IMR-90 (cell line): ENCODE data around the gene ZP3. TPM values are rescaled to one million over a fixed set of nuclear protein-coding genes. Genes with fewer than 3 reads are reported as not detected.

Experiments
- ATAC-seq: fragments of 200-7000 bp; cut with Tn5 transposase; 2 replicates; pipeline ENCODE4 v1.9.1; 2020; ENCODE audit warnings: low read depth, mild to moderate bottlenecking, moderate library complexity
- BruUV-seq: library from RNA; stranded (reverse); fragments of 400-500 nt; replicated peaks from 2 replicates; lab custom pipeline; 2021; lab: Mats Ljungman, UMichigan
- CTCF ChIA-PET: fragments of 300-600 bp; formaldehyde crosslinking; extraction: SDS; loops from one replicate; lab custom pipeline; 2021; ENCODE audit warnings: antibody characterized with exemption; lab: Yijun Ruan, JAX
- POLR2A ChIA-PET: fragments of 300-600 bp; sonication (Branson Sonifier 250); formaldehyde crosslinking; loops from one replicate; lab custom pipeline; 2022; ENCODE audit warnings: antibody characterized with exemption; ENCODE audit not compliant: unreplicated experiment; lab: Charles Lee
- DNase-seq: peaks from one replicate; pipeline ENCODE4 v3.0.0; 2013
- H2AFZ ChIP-seq: replicated peaks from 2 replicates; pipeline ENCODE3; 2013; ENCODE audit warnings: low read length, mild to moderate bottlenecking; ENCODE audit not compliant: poor library complexity
- H2AK5ac ChIP-seq: 2 replicates; pipeline ENCODE4 v1.6.1; 2013; ENCODE audit warnings: low read depth, low read length, inconsistent platforms
- H2AK9ac ChIP-seq: replicated peaks from 2 replicates; pipeline ENCODE3; 2013; ENCODE audit warnings: mild to moderate bottlenecking, low read depth, low read length, moderate library complexity; ENCODE audit not compliant: poor library complexity
- H2BK120ac ChIP-seq: 2 replicates; pipeline ENCODE4 v1.6.1; 2013; ENCODE audit warnings: low read depth, low read length, inconsistent platforms
- H2BK15ac ChIP-seq: 3 replicates; pipeline ENCODE4 v1.6.1; 2013; ENCODE audit warnings: low read depth, low read length, inconsistent platforms
- H2BK20ac ChIP-seq: 2 replicates; pipeline ENCODE4 v1.6.1; 2013; ENCODE audit warnings: low read depth, mild to moderate bottlenecking, inconsistent platforms, low read length, moderate library complexity
- H2BK5ac ChIP-seq: 2 replicates; pipeline ENCODE4 v1.6.1; 2013; ENCODE audit warnings: mild to moderate bottlenecking, low read depth, low read length, inconsistent platforms; ENCODE audit not compliant: poor library complexity, severe bottlenecking
- H3K14ac ChIP-seq: replicated peaks from 2 replicates; pipeline ENCODE4 v1.6.1; 2013; ENCODE audit warnings: low read depth, low read length, inconsistent platforms
- H3K18ac ChIP-seq: 2 replicates; pipeline ENCODE4 v1.6.1; 2013; ENCODE audit warnings: low read depth, low read length, control low read depth
- H3K23ac ChIP-seq: 2 replicates; pipeline ENCODE4 v1.6.1; 2013; ENCODE audit warnings: low read depth, low read length, inconsistent platforms
- H3K27ac ChIP-seq: 2 replicates; pipeline ENCODE4 v1.5.1; 2013; ENCODE audit warnings: mild to moderate bottlenecking, control low read depth, low read length; ENCODE audit not compliant: insufficient read depth
- H3K27me3 ChIP-seq: 2 replicates; pipeline ENCODE4 v1.6.1; 2013; ENCODE audit warnings: low read length; ENCODE audit not compliant: control insufficient read depth, insufficient read depth
- H3K36me3 ChIP-seq: 2 replicates; pipeline ENCODE4 v1.6.1; 2013; ENCODE audit warnings: low read length, mixed read lengths; ENCODE audit not compliant: control insufficient read depth, insufficient read depth
- H3K4ac ChIP-seq: 2 replicates; pipeline ENCODE4 v1.6.1; 2013; ENCODE audit warnings: low read depth, low read length, inconsistent platforms
- H3K4me1 ChIP-seq: 2 replicates; pipeline ENCODE4 v1.6.1; 2013; ENCODE audit warnings: low read length, mixed read lengths; ENCODE audit not compliant: control insufficient read depth, insufficient read depth
- H3K4me2 ChIP-seq: 2 replicates; pipeline ENCODE4 v1.6.1; 2013; ENCODE audit warnings: low read depth, mild to moderate bottlenecking, control low read depth, low read length, moderate library complexity
- H3K4me3 ChIP-seq: 2 replicates; pipeline ENCODE4 v1.5.1; 2013; ENCODE audit warnings: low read depth, mild to moderate bottlenecking, control low read depth, low read length, moderate library complexity; ENCODE audit not compliant: insufficient read depth
- H3K56ac ChIP-seq: 2 replicates; pipeline ENCODE4 v1.6.1; 2013; ENCODE audit warnings: low read length, inconsistent platforms; ENCODE audit not compliant: insufficient read depth; ENCODE audit errors: extremely low read depth
- H3K79me1 ChIP-seq, 2 experiments: 2 replicates each; pipeline ENCODE4 v1.6.1; 2013; ENCODE audit warnings: low read length in 2 of 2, inconsistent platforms in 1 of 2, low read depth in 1 of 2
- H3K9ac ChIP-seq: 2 replicates; pipeline ENCODE4 v1.6.1; 2013; ENCODE audit warnings: low read depth, low read length, control low read depth
- H3K9me1 ChIP-seq: 2 replicates; pipeline ENCODE4 v1.6.1; 2013; ENCODE audit warnings: low read length, inconsistent platforms; ENCODE audit not compliant: insufficient read depth
- H3K9me3 ChIP-seq: 2 replicates; pipeline ENCODE4 v1.6.1; 2013; ENCODE audit warnings: low read length; ENCODE audit not compliant: control insufficient read depth, insufficient read depth
- H4K20me1 ChIP-seq: 2 replicates; pipeline ENCODE4 v1.6.1; 2013; ENCODE audit warnings: low read length, inconsistent platforms; ENCODE audit not compliant: insufficient read depth
- H4K5ac ChIP-seq: 2 replicates; pipeline ENCODE4 v1.6.1; 2013; ENCODE audit warnings: mild to moderate bottlenecking, low read depth, low read length, control low read depth
- H4K8ac ChIP-seq, 2 experiments: 2 replicates each; pipeline ENCODE4 v1.6.1; 2013; ENCODE audit warnings: low read depth in 2 of 2, low read length in 2 of 2, control low read depth in 1 of 2, inconsistent platforms in 1 of 2
- H4K91ac ChIP-seq: 2 replicates; pipeline ENCODE4 v1.6.1; 2013; ENCODE audit warnings: low read depth, low read length, inconsistent platforms; ENCODE audit not compliant: insufficient read depth
- BHLHE40 ChIP-seq: fragments of 150-350 bp; IDR thresholded peaks from 2 replicates; pipeline ENCODE4 v1.6.1; 2016; ENCODE audit warnings: mild to moderate bottlenecking, low read depth, low read length
- CTCF ChIP-seq: conservative IDR thresholded peaks from 2 replicates; pipeline ENCODE4 v1.5.1; 2012; ENCODE audit warnings: mild to moderate bottlenecking, low read depth, low read length, improper control_type of control experiment
- ELK1 ChIP-seq: fragments of 150-350 bp; IDR thresholded peaks from 2 replicates; pipeline ENCODE4 v1.6.1; 2016; ENCODE audit warnings: low read depth, mild to moderate bottlenecking, low read length, moderate library complexity, borderline replicate concordance
- MAFK ChIP-seq: IDR thresholded peaks from 2 replicates; pipeline ENCODE4 v1.6.1; 2012; ENCODE audit warnings: low read depth, low read length, improper control_type of control experiment
- MXI1 ChIP-seq: IDR thresholded peaks from 2 replicates; pipeline ENCODE4 v1.6.1; 2012; ENCODE audit warnings: low read depth, mild to moderate bottlenecking, low read length, moderate library complexity, borderline replicate concordance
- NFE2L2 ChIP-seq: fragments of 150-350 bp; IDR thresholded peaks from 2 replicates; pipeline ENCODE4 v1.6.1; 2016; ENCODE audit warnings: low read depth, mild to moderate bottlenecking, low read length
- POLR2A ChIP-seq: IDR thresholded peaks from 2 replicates; pipeline ENCODE4 v1.6.1; 2012; ENCODE audit warnings: mild to moderate bottlenecking, low read depth, low read length
- RCOR1 ChIP-seq: IDR thresholded peaks from 2 replicates; pipeline ENCODE4 v1.6.1; 2012; ENCODE audit warnings: mild to moderate bottlenecking, low read length, improper control_type of control experiment; ENCODE audit not compliant: insufficient replicate concordance
- RFX5 ChIP-seq: IDR thresholded peaks from 2 replicates; pipeline ENCODE4 v1.8.0; 2012; ENCODE audit warnings: low read depth, mild to moderate bottlenecking, low read length, moderate library complexity
- SMC3 ChIP-seq: fragments of 150-350 bp; IDR thresholded peaks from 2 replicates; pipeline ENCODE4 v1.6.1; 2016; ENCODE audit warnings: low read depth, mild to moderate bottlenecking, antibody characterized with exemption, low read length, moderate library complexity
- USF2 ChIP-seq: fragments of 150-350 bp; IDR thresholded peaks from 2 replicates; pipeline ENCODE4 v1.6.1; 2017; ENCODE audit warnings: mild to moderate bottlenecking, antibody characterized with exemption, low read length, low read depth
- WGBS, 2 experiments: methylation state at CpG; one replicate each; pipeline versions ENCODE4 v1.1.5 to v1.1.7; 2013; ENCODE audit warnings: missing lambda C conversion rate in 2 of 2; ENCODE audit not compliant: insufficient read length in 1 of 2; ENCODE audit errors: extremely low coverage in 2 of 2; 5-methylcytosine and 5-hydroxymethylcytosine counted together
- dilution Hi-C: fragments of 300-500 bp; cut with HindIII; formaldehyde crosslinking; loops from one replicate; pipeline ENCODE4 v1.14.3; 2018; ENCODE audit warnings: low sequenced_read_pairs; ENCODE audit not compliant: unreplicated experiment
- in situ Hi-C: fragments of 300-500 bp; cut with MboI; formaldehyde crosslinking; loops from 3 replicates; pipeline ENCODE4 v1.14.3; 2019; ENCODE audit warnings: low sequenced_read_pairs, inconsistent platforms, mixed read lengths
- intact Hi-C: fragments of 100-400 bp; cut with micrococcal nuclease; formaldehyde crosslinking; loops from 2 replicates; pipeline ENCODE4 v1.10.0; 2022
- polyA plus RNA-seq, 3 experiments: library from polyadenylated mRNA; depleted of rRNA; stranded (reverse); fragments of >200 nt; gene quantifications; 2 replicates each; pipeline ENCODE4 v1.2.3, GENCODE V29; 2012; ENCODE audit warnings: low replicate concordance in 1 of 3
- total RNA-seq: library from RNA; depleted of rRNA; stranded (reverse); fragments of >200 nt; gene quantifications from 2 replicates; pipeline ENCODE4 v1.2.3, GENCODE V29; 2012

Gene ZP3
- total and polyA plus RNA-seq, 2 of the 4 experiments (the other 2 are of a cell fraction) = 0.54 to 0.67 TPM

- TF ChIP-seq BHLHE40 (no peak), CTCF (no peak), ELK1 (no peak), RFX5 (no peak), MAFK (no peak), SMC3 (no peak), NFE2L2 (no peak), USF2 (no peak), POLR2A (no peak), RCOR1 (no peak), MXI1 (no peak)
- H4K5ac ChIP-seq = peak overlapping the region; percentile 98
These were observed 44.2 kb upstream of the ZP3 start for GRCh38 chr7:76380623-76380966.

More at GRCh38 chr7:76380623-76380966, 44.2 kb upstream of the ZP3 start:
- Histone ChIP-seq H2BK5ac (peak overlapping the region; percentile 93), H3K4me2 (peak overlapping the region; percentile 77), H3K14ac (peak overlapping the region; percentile 99), H3K9me1 (peaks cover 20% of the 10 kb centered on the region; the same call in 1 of the 2 replicates), H3K79me1 (peaks cover 0 to 3% of the 10 kb centered on the region in 2 experiments; a peak in 1 of 4 replicates), H2AK9ac (peak overlapping the region; percentile 80), H3K9me3 (no peaks in the 10 kb centered on the region), H2AFZ (peak overlapping the region; percentile 90), H2BK20ac (peak overlapping the region; percentile 91), H3K18ac (peak overlapping the region; percentile 83), H4K20me1 (no peaks in the 10 kb centered on the region), H3K27me3 (no peaks in the 10 kb centered on the region), H3K56ac (peak overlapping the region; percentile 95), H2BK120ac (peak overlapping the region; percentile 92), H3K4me1 (peaks cover 11% of the 10 kb centered on the region), H3K23ac (peak overlapping the region; percentile 91; the same call in 1 of the 2 replicates), H4K8ac (peak overlapping the region; percentile 98 to 99), H3K4ac (peak overlapping the region; percentile 93), H3K27ac (peak overlapping the region; percentile 90), H3K9ac (peak overlapping the region; percentile 62), H3K4me3 (no peak overlapping the region), H3K36me3 (no peaks in the 10 kb centered on the region), H2AK5ac (peak overlapping the region; percentile 89), H4K91ac (peak overlapping the region; percentile 97), H2BK15ac (peak overlapping the region; percentile 99)
- intact Hi-C loops (no loop called here), in situ Hi-C loops (no loop called here), dilution Hi-C loops (no loop called here)
- ChIA-PET CTCF (no interaction called here), POLR2A (no interaction called here)
- no TSS peak for BruUV-seq
- no peak for DNase-seq
- 93% methylated on average over 2 of the region's 7 CpGs; no CpG with 5 or more reads in 1 of the 2 experiments for WGBS, 2 experiments
- no peak for ATAC-seq
